ENCODE results near the gene APOC3.

The APOC3 gene

DNA sequence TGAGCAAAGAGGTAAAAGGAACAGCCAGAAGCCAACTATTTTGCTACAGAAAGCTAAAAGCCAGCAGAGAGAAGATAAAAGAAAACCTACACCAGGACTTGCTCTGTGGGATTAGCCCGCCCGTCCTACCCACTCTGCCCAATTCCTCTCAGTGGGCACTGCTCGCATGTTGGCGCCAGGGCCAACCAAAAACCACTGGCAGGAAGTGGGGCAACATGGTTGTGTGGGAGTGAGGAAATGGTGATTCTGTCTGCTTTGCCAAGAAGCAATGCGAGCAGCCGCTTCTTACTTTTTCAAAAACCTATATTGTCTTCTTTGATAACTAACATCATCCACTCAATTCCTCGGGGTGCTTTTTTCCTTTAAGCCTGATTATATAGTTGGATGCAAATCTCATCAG is 21.9 kb downstream of the APOC3 start:
- DNase-seq (ENCODE audit: low read depth) = peak; percentile 41

- no peak for DNase-seq (ENCODE audit: low read depth)
These were observed 22.7 kb downstream of the APOC3 start for GRCh38 chr11:116852261-116853031.

GRCh38 chr11:116853461-116854073 is 23.9 kb downstream of the APOC3 start:
- DNase-seq (ENCODE audit: low read depth) = peak; percentile 25

DNA sequence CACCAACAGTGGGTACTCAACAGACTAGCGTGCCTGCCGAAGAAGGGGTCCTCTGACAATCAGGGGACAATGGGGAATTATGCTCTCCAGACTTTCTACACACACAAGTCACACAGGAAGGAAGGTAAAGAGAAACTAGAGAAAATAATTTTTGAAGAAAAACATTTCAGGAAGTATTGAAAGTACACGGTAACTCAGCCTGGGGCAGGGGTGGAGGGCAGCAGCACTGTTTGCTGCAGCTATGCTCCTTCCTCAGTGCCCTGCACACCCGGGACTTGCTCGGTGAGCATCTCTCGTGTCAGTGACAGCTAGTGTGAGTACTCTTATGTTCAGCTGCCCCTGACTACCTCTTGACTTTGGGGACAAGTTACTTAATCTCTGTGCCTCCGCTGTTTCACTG is 25.7 kb downstream of the APOC3 start:
- no peak for DNase-seq (ENCODE audit: low read depth)

- no peak for DNase-seq (ENCODE audit: low read depth)
These were observed 26.7 kb downstream of the APOC3 start for GRCh38 chr11:116856423-116856822.

- DNase-seq (ENCODE audit: low read depth) = no peak
These were observed 27.6 kb downstream of the APOC3 start for GRCh38 chr11:116857316-116857715.

DNA sequence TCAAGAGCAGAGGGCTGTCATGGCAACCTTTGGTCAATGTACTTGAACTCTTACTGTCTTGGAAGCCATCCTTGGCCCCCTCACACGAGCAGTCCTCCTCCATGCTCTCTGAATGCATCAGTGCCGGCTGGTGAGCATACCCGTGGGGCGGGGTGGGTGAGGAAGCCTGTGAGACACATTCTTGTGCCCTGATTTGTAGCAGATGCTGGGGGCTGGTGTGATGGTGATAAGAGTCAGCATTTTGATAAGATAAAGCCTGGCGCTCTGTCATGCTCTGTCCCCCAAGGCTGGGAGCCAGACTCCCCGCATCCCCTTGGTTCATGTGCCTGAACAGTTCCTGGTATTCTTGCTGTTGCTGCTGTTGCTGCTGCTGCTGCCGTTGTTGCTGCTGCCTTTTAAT is 28.2 kb downstream of the APOC3 start:
- DNase-seq (ENCODE audit: low read depth) = no peak

- DNase-seq (ENCODE audit: low read depth) = no peak
These were observed 29.5 kb downstream of the APOC3 start for GRCh38 chr11:116859175-116859574.

GRCh38 chr11:116860303-116860702 is 30.6 kb downstream of the APOC3 start:
- no peak for DNase-seq (ENCODE audit: low read depth)

DNA sequence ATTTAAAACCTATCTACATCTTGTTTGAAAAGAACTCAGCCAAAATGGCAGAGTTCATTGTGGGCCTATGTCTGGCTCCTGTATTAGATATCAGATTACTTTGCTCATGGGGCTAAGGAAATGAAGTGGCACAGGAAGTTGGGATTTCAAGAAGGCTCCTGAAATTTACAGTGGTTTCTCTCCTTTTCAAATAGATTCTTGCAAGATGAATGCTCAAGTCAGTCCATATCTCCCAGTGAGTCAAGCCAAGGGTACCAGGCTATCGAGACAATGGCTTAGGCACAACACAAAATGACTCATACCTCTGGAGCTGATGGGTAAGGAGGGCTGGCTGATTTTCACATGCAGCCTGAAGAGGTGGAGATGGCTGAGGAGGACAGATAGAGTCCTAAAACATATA is 31.8 kb downstream of the APOC3 start:
- DNase-seq (ENCODE audit: low read depth) = no peak

- DNase-seq (ENCODE audit: low read depth) = no peak
These were observed 32.5 kb downstream of the APOC3 start for GRCh38 chr11:116862185-116862584.

DNA sequence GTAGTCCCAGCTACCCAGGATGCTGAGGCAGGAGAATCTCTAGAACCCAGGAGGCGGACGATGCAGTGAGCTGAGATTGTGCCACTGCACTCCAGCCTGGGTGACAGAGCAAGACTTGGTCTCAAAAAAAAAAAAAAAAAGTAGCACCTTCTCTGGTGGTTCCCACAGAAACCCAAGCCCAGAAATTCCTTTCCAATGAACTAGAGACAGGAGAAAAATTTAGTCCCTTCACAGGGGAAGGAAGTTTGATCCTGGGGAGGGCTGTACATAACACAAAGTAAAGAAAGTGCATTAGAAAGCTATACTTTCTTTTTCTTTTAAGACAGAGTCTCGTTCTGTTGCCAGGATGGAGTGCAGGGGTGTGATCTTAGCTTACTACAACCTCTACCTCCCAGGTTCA is 33.2 kb downstream of the APOC3 start:
- no peak for DNase-seq (ENCODE audit: low read depth)

DNA sequence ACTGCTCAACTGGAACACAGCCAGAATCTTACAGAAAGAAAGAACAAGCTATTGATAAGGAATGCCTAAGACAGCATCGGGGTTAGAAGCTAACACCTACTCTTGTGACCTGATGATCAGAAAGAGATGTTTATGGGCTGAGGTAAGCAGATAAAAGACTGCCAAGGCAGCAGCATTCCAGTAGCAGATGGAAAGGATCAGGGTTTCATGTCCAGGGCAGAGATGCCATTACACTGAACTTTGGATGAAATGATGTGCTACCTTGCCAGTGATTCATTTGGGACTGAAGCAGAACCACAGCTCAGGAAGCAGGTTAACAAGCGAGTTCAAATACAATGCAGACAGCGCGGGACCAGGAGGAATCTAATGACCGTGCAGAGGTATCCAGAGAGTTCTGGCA is 34.8 kb downstream of the APOC3 start:
- no peak for DNase-seq (ENCODE audit: low read depth)

DNA sequence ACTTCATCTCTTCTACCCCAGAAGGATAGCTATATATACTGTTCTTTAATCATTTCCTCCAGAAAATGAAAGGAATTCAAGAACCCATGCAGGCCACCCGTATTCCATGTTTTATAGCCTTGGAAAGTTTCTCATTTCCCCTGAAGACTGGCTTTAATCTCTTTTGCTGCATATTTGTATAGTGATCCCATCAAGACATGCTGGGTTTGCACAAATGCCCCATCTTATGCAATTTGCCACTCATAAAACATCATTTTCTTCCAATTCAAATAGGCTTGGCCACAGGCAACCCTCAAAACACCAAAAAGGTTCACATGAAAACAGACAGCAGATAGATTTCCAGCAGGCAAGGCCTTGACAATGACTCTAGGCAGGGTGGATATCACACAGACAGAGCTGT is 36.0 kb downstream of the APOC3 start:
- DNase-seq (ENCODE audit: low read depth) = no peak

DNA sequence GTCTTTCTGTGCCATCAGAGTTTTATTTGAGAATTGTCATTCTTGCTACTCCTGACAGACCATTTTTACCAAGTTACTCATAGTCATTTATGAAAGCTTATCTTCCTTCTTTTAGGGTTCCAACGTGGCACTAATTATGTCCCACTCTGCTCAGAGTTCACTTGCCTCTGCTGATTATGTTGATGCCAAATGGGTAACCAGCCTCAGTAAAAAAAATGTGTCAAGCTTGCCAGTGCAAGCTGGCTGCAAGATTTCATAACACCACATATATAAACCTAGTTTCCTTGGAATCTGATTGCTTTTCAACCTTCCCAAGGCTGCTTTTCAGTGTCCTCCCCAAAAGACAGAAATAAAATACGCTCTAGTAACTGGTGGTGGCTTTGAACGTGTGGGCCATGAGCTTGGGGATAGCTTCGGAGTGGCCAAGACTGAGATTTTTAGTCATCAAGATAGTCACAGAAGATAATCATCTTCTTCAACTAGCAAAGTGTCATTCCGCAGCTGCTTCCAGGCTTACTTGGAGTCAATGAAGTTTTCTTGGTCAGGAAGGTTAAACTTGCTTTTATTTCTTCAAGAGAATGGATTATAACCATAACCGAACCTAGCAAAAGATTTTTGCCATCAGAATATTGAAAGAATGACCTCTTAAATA is 37.2 kb downstream of the APOC3 start:
- DNase-seq (ENCODE audit: low read depth) = no peak

DNA sequence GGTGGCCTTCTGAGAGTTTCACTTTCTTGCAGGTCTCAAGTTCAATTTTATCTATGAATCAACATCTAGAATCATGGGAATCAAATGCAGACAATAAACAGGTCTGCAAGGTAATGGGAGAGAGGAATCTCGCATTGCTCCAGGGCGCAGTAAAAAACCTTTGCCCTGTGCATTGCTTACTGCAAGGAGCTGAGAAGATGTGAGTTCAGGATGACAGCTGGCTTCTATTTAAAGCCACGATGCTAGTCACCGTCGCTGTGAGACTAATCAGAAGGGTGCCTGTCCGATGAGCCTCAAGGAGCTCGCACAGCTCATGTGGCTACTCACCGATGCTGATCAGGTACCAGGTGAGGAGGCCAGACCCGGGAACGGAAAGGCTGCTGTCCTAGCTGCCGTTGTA is 37.9 kb downstream of the APOC3 start:
- DNase-seq (ENCODE audit: low read depth) = no peak

GRCh38 chr11:116868066-116868465 is 38.4 kb downstream of the APOC3 start:
- no peak for DNase-seq (ENCODE audit: low read depth)

DNA sequence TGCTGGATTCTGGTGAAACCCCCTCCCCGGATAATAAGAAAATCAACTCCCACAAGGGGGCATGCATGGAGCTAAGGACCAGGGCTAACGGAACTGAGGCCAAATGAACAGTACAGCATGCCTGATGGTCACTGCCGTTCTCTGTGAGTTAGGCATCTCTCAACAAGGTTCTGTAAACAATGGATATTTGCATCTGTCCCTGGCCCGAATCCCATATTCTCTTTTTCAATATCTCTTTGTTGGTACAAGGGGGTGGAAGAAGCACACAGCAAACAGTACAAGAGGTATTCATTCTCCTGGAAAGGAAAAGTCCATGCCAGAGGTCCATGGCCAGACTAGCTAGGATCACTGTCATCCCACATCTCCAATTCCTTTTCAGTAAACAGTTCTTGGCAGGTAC is 39.9 kb downstream of the APOC3 start:
- no peak for DNase-seq (ENCODE audit: low read depth)

DNA sequence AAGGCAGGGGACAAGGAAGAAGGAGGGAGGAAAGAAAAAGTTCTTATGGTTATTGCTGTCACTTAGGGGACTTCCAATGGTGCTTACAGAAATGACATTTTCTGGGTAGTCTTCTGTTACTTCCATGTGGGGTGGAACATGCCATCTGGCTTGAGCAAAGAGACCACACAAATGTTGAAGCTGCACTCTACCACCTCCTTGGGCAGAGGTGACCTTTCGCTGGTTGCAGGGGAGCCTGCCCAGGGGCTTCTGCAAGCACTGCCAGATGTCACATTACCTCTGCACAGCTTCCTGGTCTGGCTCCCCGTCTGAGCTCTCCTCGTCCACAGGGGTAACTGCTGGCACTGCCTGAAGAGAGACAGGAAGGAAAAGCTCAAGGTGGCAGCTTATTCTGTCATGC is 40.3 kb downstream of the APOC3 start:
- DNase-seq (ENCODE audit: low read depth) = no peak

- no peak for DNase-seq (ENCODE audit: low read depth)
These were observed 41.5 kb downstream of the APOC3 start for GRCh38 chr11:116871248-116871647.

DNA sequence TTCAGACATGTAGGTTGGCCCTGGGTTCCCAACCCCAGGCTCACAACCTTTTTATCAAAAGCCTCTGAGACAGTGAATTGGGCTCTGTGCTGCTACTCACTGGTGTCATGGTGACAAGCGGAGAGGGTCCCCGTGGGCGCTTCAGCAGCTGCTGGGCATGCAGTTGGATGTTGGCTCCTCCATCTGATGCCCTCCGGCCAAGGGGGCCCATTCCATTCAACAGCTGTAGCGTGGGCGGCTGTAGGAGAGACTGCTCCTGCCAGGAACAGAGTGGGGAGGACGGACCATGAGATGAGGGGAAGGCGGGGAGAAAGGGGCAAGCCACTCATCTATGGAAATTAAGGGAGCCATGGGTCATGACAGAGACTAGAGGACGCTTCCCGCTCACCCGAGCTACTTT is 43.7 kb downstream of the APOC3 start:
- DNase-seq (ENCODE audit: low read depth) = no peak

DNA sequence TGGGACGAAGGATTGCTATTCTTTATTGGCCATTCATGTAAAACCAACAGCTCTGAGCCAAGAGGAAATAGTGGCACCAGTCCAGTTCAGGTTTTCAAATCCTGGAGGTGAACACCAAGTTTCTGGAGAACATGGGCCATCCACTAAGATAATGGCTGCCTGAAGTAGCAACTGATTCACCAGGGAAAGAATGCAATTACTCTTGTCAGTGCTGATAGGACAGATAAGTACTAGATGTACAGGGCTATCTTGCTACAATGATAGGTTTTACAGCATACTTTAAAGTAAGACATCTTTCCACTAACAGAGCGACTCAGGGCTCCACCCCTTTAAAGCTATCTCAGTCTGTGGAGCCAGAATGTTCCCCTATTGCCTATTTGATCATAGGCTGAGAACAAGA is 44.5 kb downstream of the APOC3 start:
- no peak for DNase-seq (ENCODE audit: low read depth)

GRCh38 chr11:116875194-116875593 is 45.5 kb downstream of the APOC3 start:
- no peak for DNase-seq (ENCODE audit: low read depth)

GRCh38 chr11:116876656-116877055 is 46.9 kb downstream of the APOC3 start:
- no peak for DNase-seq (ENCODE audit: low read depth)
